IMR-90 (cell line): ENCODE data around the gene GNA14. TPM values are rescaled to one million over a fixed set of nuclear protein-coding genes. Genes with fewer than 3 reads are reported as not detected.

Experiments
- ATAC-seq: fragments of 200-7000 bp; cut with Tn5 transposase; 2 replicates; pipeline ENCODE4 v1.9.1; 2020; ENCODE audit warnings: low read depth, mild to moderate bottlenecking, moderate library complexity
- BruUV-seq: library from RNA; stranded (reverse); fragments of 400-500 nt; replicated peaks from 2 replicates; lab custom pipeline; 2021; lab: Mats Ljungman, UMichigan
- CTCF ChIA-PET: fragments of 300-600 bp; formaldehyde crosslinking; extraction: SDS; loops from one replicate; lab custom pipeline; 2021; ENCODE audit warnings: antibody characterized with exemption; lab: Yijun Ruan, JAX
- POLR2A ChIA-PET: fragments of 300-600 bp; sonication (Branson Sonifier 250); formaldehyde crosslinking; loops from one replicate; lab custom pipeline; 2022; ENCODE audit warnings: antibody characterized with exemption; ENCODE audit not compliant: unreplicated experiment; lab: Charles Lee
- DNase-seq: peaks from one replicate; pipeline ENCODE4 v3.0.0; 2013
- H2AFZ ChIP-seq: replicated peaks from 2 replicates; pipeline ENCODE3; 2013; ENCODE audit warnings: low read length, mild to moderate bottlenecking; ENCODE audit not compliant: poor library complexity
- H2AK5ac ChIP-seq: 2 replicates; pipeline ENCODE4 v1.6.1; 2013; ENCODE audit warnings: low read depth, low read length, inconsistent platforms
- H2AK9ac ChIP-seq: replicated peaks from 2 replicates; pipeline ENCODE3; 2013; ENCODE audit warnings: mild to moderate bottlenecking, low read depth, low read length, moderate library complexity; ENCODE audit not compliant: poor library complexity
- H2BK120ac ChIP-seq: 2 replicates; pipeline ENCODE4 v1.6.1; 2013; ENCODE audit warnings: low read depth, low read length, inconsistent platforms
- H2BK15ac ChIP-seq: 3 replicates; pipeline ENCODE4 v1.6.1; 2013; ENCODE audit warnings: low read depth, low read length, inconsistent platforms
- H2BK20ac ChIP-seq: 2 replicates; pipeline ENCODE4 v1.6.1; 2013; ENCODE audit warnings: low read depth, mild to moderate bottlenecking, inconsistent platforms, low read length, moderate library complexity
- H2BK5ac ChIP-seq: 2 replicates; pipeline ENCODE4 v1.6.1; 2013; ENCODE audit warnings: mild to moderate bottlenecking, low read depth, low read length, inconsistent platforms; ENCODE audit not compliant: poor library complexity, severe bottlenecking
- H3K14ac ChIP-seq: replicated peaks from 2 replicates; pipeline ENCODE4 v1.6.1; 2013; ENCODE audit warnings: low read depth, low read length, inconsistent platforms
- H3K18ac ChIP-seq: 2 replicates; pipeline ENCODE4 v1.6.1; 2013; ENCODE audit warnings: low read depth, low read length, control low read depth
- H3K23ac ChIP-seq: 2 replicates; pipeline ENCODE4 v1.6.1; 2013; ENCODE audit warnings: low read depth, low read length, inconsistent platforms
- H3K27ac ChIP-seq: 2 replicates; pipeline ENCODE4 v1.5.1; 2013; ENCODE audit warnings: mild to moderate bottlenecking, control low read depth, low read length; ENCODE audit not compliant: insufficient read depth
- H3K27me3 ChIP-seq: 2 replicates; pipeline ENCODE4 v1.6.1; 2013; ENCODE audit warnings: low read length; ENCODE audit not compliant: control insufficient read depth, insufficient read depth
- H3K36me3 ChIP-seq: 2 replicates; pipeline ENCODE4 v1.6.1; 2013; ENCODE audit warnings: low read length, mixed read lengths; ENCODE audit not compliant: control insufficient read depth, insufficient read depth
- H3K4ac ChIP-seq: 2 replicates; pipeline ENCODE4 v1.6.1; 2013; ENCODE audit warnings: low read depth, low read length, inconsistent platforms
- H3K4me1 ChIP-seq: 2 replicates; pipeline ENCODE4 v1.6.1; 2013; ENCODE audit warnings: low read length, mixed read lengths; ENCODE audit not compliant: control insufficient read depth, insufficient read depth
- H3K4me2 ChIP-seq: 2 replicates; pipeline ENCODE4 v1.6.1; 2013; ENCODE audit warnings: low read depth, mild to moderate bottlenecking, control low read depth, low read length, moderate library complexity
- H3K4me3 ChIP-seq: 2 replicates; pipeline ENCODE4 v1.5.1; 2013; ENCODE audit warnings: low read depth, mild to moderate bottlenecking, control low read depth, low read length, moderate library complexity; ENCODE audit not compliant: insufficient read depth
- H3K56ac ChIP-seq: 2 replicates; pipeline ENCODE4 v1.6.1; 2013; ENCODE audit warnings: low read length, inconsistent platforms; ENCODE audit not compliant: insufficient read depth; ENCODE audit errors: extremely low read depth
- H3K79me1 ChIP-seq, 2 experiments: 2 replicates each; pipeline ENCODE4 v1.6.1; 2013; ENCODE audit warnings: low read length in 2 of 2, inconsistent platforms in 1 of 2, low read depth in 1 of 2
- H3K9ac ChIP-seq: 2 replicates; pipeline ENCODE4 v1.6.1; 2013; ENCODE audit warnings: low read depth, low read length, control low read depth
- H3K9me1 ChIP-seq: 2 replicates; pipeline ENCODE4 v1.6.1; 2013; ENCODE audit warnings: low read length, inconsistent platforms; ENCODE audit not compliant: insufficient read depth
- H3K9me3 ChIP-seq: 2 replicates; pipeline ENCODE4 v1.6.1; 2013; ENCODE audit warnings: low read length; ENCODE audit not compliant: control insufficient read depth, insufficient read depth
- H4K20me1 ChIP-seq: 2 replicates; pipeline ENCODE4 v1.6.1; 2013; ENCODE audit warnings: low read length, inconsistent platforms; ENCODE audit not compliant: insufficient read depth
- H4K5ac ChIP-seq: 2 replicates; pipeline ENCODE4 v1.6.1; 2013; ENCODE audit warnings: mild to moderate bottlenecking, low read depth, low read length, control low read depth
- H4K8ac ChIP-seq, 2 experiments: 2 replicates each; pipeline ENCODE4 v1.6.1; 2013; ENCODE audit warnings: low read depth in 2 of 2, low read length in 2 of 2, control low read depth in 1 of 2, inconsistent platforms in 1 of 2
- H4K91ac ChIP-seq: 2 replicates; pipeline ENCODE4 v1.6.1; 2013; ENCODE audit warnings: low read depth, low read length, inconsistent platforms; ENCODE audit not compliant: insufficient read depth
- CEBPB ChIP-seq: IDR thresholded peaks from 2 replicates; pipeline ENCODE4 v1.6.1; 2012; ENCODE audit warnings: low read depth, low read length, improper control_type of control experiment
- CHD1 ChIP-seq: IDR thresholded peaks from 2 replicates; pipeline ENCODE4 v1.6.1; 2012; ENCODE audit warnings: low read depth, low read length, improper control_type of control experiment
- CTCF ChIP-seq: conservative IDR thresholded peaks from 2 replicates; pipeline ENCODE4 v1.5.1; 2012; ENCODE audit warnings: mild to moderate bottlenecking, low read depth, low read length, improper control_type of control experiment
- ELK1 ChIP-seq: fragments of 150-350 bp; IDR thresholded peaks from 2 replicates; pipeline ENCODE4 v1.6.1; 2016; ENCODE audit warnings: low read depth, mild to moderate bottlenecking, low read length, moderate library complexity, borderline replicate concordance
- MAFK ChIP-seq: IDR thresholded peaks from 2 replicates; pipeline ENCODE4 v1.6.1; 2012; ENCODE audit warnings: low read depth, low read length, improper control_type of control experiment
- MAZ ChIP-seq: IDR thresholded peaks from 2 replicates; pipeline ENCODE4 v1.6.1; 2012; ENCODE audit warnings: low read depth, mild to moderate bottlenecking, low read length, improper control_type of control experiment, moderate library complexity, borderline replicate concordance
- NFE2L2 ChIP-seq: fragments of 150-350 bp; IDR thresholded peaks from 2 replicates; pipeline ENCODE4 v1.6.1; 2016; ENCODE audit warnings: low read depth, mild to moderate bottlenecking, low read length
- POLR2A ChIP-seq: IDR thresholded peaks from 2 replicates; pipeline ENCODE4 v1.6.1; 2012; ENCODE audit warnings: mild to moderate bottlenecking, low read depth, low read length
- RAD21 ChIP-seq: IDR thresholded peaks from 2 replicates; pipeline ENCODE4 v1.6.1; 2012; ENCODE audit warnings: low read length, improper control_type of control experiment
- RFX5 ChIP-seq: IDR thresholded peaks from 2 replicates; pipeline ENCODE4 v1.8.0; 2012; ENCODE audit warnings: low read depth, mild to moderate bottlenecking, low read length, moderate library complexity
- SMC3 ChIP-seq: fragments of 150-350 bp; IDR thresholded peaks from 2 replicates; pipeline ENCODE4 v1.6.1; 2016; ENCODE audit warnings: low read depth, mild to moderate bottlenecking, antibody characterized with exemption, low read length, moderate library complexity
- USF2 ChIP-seq: fragments of 150-350 bp; IDR thresholded peaks from 2 replicates; pipeline ENCODE4 v1.6.1; 2017; ENCODE audit warnings: mild to moderate bottlenecking, antibody characterized with exemption, low read length, low read depth
- WGBS, 2 experiments: methylation state at CpG; one replicate each; pipeline versions ENCODE4 v1.1.5 to v1.1.7; 2013; ENCODE audit warnings: missing lambda C conversion rate in 2 of 2; ENCODE audit not compliant: insufficient read length in 1 of 2; ENCODE audit errors: extremely low coverage in 2 of 2; 5-methylcytosine and 5-hydroxymethylcytosine counted together
- dilution Hi-C: fragments of 300-500 bp; cut with HindIII; formaldehyde crosslinking; loops from one replicate; pipeline ENCODE4 v1.14.3; 2018; ENCODE audit warnings: low sequenced_read_pairs; ENCODE audit not compliant: unreplicated experiment
- in situ Hi-C: fragments of 300-500 bp; cut with MboI; formaldehyde crosslinking; loops from 3 replicates; pipeline ENCODE4 v1.14.3; 2019; ENCODE audit warnings: low sequenced_read_pairs, inconsistent platforms, mixed read lengths
- intact Hi-C: fragments of 100-400 bp; cut with micrococcal nuclease; formaldehyde crosslinking; loops from 2 replicates; pipeline ENCODE4 v1.10.0; 2022
- polyA plus RNA-seq, 3 experiments: library from polyadenylated mRNA; depleted of rRNA; stranded (reverse); fragments of >200 nt; gene quantifications; 2 replicates each; pipeline ENCODE4 v1.2.3, GENCODE V29; 2012; ENCODE audit warnings: low replicate concordance in 1 of 3
- total RNA-seq: library from RNA; depleted of rRNA; stranded (reverse); fragments of >200 nt; gene quantifications from 2 replicates; pipeline ENCODE4 v1.2.3, GENCODE V29; 2012

The GNA14 gene
- total and polyA plus RNA-seq, 2 of the 4 experiments (the other 2 are of a cell fraction) = under 0.01 to 0.03 TPM

GRCh38 chr9:77587851-77588250, 60.3 kb downstream of the GNA14 start:
- Histone ChIP-seq H3K9ac (no peak overlapping the region), H2AFZ (no peak overlapping the region), H4K20me1 (no peaks in the 10 kb centered on the region), H2BK120ac (no peak overlapping the region), H2BK5ac (no peak overlapping the region), H3K4ac (no peak overlapping the region), H3K27ac (no peak overlapping the region), H3K9me3 (no peaks in the 10 kb centered on the region), H2BK15ac (no peak overlapping the region), H3K36me3 (no peaks in the 10 kb centered on the region), H3K14ac (no peak overlapping the region), H3K18ac (no peak overlapping the region), H3K9me1 (no peaks in the 10 kb centered on the region), H3K4me1 (no peaks in the 10 kb centered on the region), H4K8ac (no peak overlapping the region), H4K91ac (no peak overlapping the region), H3K27me3 (peaks cover 2% of the 10 kb centered on the region; the same call in 1 of the 2 replicates), H3K56ac (no peak overlapping the region), H3K23ac (no peak overlapping the region), H2BK20ac (no peak overlapping the region), H3K4me2 (no peak overlapping the region), H4K5ac (no peak overlapping the region), H2AK9ac (no peak overlapping the region), H3K79me1 (no peaks in the 10 kb centered on the region), H3K4me3 (no peak overlapping the region), H2AK5ac (no peak overlapping the region)
- intact Hi-C loops (loop anchor here (10.0 kb wide), 2 partner anchors 157 to 447 kb away; partner anchors contain the start of gene GNAQ), in situ Hi-C loops (no loop called here), dilution Hi-C loops (no loop called here)
- 43% methylated on average over 1 of the region's 2 CpGs; no CpG with 5 or more reads in 1 of the 2 experiments for WGBS, 2 experiments
- ATAC-seq (no peak), DNase-seq (no peak)
- CTCF ChIA-PET = no interaction called here
- POLR2A ChIA-PET = no interaction called here
- no TSS peak for BruUV-seq
- TF ChIP-seq POLR2A (no peak), CEBPB (no peak), USF2 (no peak), MAZ (no peak), ELK1 (no peak), CTCF (no peak), RFX5 (no peak), NFE2L2 (no peak), SMC3 (no peak), MAFK (no peak), CHD1 (no peak), RAD21 (no peak)
